Stimulated activated CD8-positive, alpha-beta memory T cell treated with anti-CD3 and anti-CD28 coated beads, Interleukin-12 subunit alpha, Interleukin-12 subunit beta, amount 100 ng/mL, for 24 hours (primary cell): Measurements from ENCODE around the gene KDM5B.
A peak's percentile ranks its signal among the peaks of the same experiment; 100 is the strongest.

Experiments used
- DNase-seq: peaks from one replicate; pipeline ENCODE4 v3.0.0-alpha.2; 2020; ENCODE audit errors: extremely low read depth

The KDM5B gene

GRCh38 chr1:202711949-202712635 is 96.1 kb downstream of the KDM5B start:
- no peak for DNase-seq

- DNase-seq = no peak
These were observed 97.9 kb downstream of the KDM5B start, which contains the start of gene SYT2 for GRCh38 chr1:202710070-202711045. TSS of gene SYT2 (minus strand) at chr1:202710454. CDS start at chr1:202605772, 104,682 bp downstream.

GRCh38 chr1:202709276-202710041 is 98.8 kb downstream of the KDM5B start:
- no peak for DNase-seq

- DNase-seq = no peak
These were observed 99.6 kb downstream of the KDM5B start for GRCh38 chr1:202708456-202709275.

GRCh38 chr1:202706851-202707250 is 101.4 kb downstream of the KDM5B start:
- no peak for DNase-seq

- DNase-seq = no peak
These were observed 103.6 kb downstream of the KDM5B start for GRCh38 chr1:202704601-202705000.

GRCh38 chr1:202703191-202703590 is 105.0 kb downstream of the KDM5B start:
- DNase-seq = no peak

- no peak for DNase-seq
These were observed 106.1 kb downstream of the KDM5B start for GRCh38 chr1:202702088-202702487.

- no peak for DNase-seq
These were observed 107.0 kb downstream of the KDM5B start for GRCh38 chr1:202701200-202701599.

- DNase-seq = no peak
These were observed 108.2 kb downstream of the KDM5B start for GRCh38 chr1:202700061-202700460.

- DNase-seq = no peak
These were observed 109.9 kb downstream of the KDM5B start for GRCh38 chr1:202698276-202698675.

- DNase-seq = no peak
These were observed 111.2 kb downstream of the KDM5B start for GRCh38 chr1:202697038-202697437.

GRCh38 chr1:202694314-202694713 is 113.9 kb downstream of the KDM5B start:
- DNase-seq = no peak

- peak; percentile 8 for DNase-seq
These were observed 115.2 kb downstream of the KDM5B start for GRCh38 chr1:202692959-202693555.

- no peak for DNase-seq
These were observed 116.4 kb downstream of the KDM5B start for GRCh38 chr1:202691816-202692215.

GRCh38 chr1:202689493-202690342 is 118.5 kb downstream of the KDM5B start:
- DNase-seq = no peak

GRCh38 chr1:202689082-202689481 is 119.1 kb downstream of the KDM5B start:
- no peak for DNase-seq

- DNase-seq = no peak
These were observed 119.8 kb downstream of the KDM5B start for GRCh38 chr1:202688401-202688800.

- DNase-seq = no peak
These were observed 120.4 kb downstream of the KDM5B start for GRCh38 chr1:202687798-202688197.

- DNase-seq = no peak
These were observed 120.9 kb downstream of the KDM5B start for GRCh38 chr1:202687370-202687769.
